Measurements from ENCODE around the gene GAREM1.

DNA sequence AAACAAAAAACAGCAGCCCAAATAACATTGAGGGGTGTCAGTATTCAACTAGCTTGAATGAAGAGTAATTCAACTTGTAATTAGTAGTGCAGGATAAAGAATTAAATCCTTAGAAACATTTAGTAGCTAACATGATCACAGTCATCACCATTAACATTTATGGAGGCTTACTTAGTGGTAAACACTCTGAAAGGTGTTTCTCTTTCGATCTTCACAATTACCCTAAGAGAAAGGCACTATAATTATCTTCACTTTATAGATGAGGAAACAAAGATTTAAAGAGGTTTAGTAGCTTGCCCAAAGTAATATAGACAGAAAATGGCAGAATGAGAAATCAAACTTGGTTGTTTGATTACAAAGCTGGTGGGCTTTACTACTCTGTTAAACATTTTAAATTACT lies 81.5 kb downstream of the GAREM1 start:
- TF ChIP-seq TCF7L2 (IDR thresholded peaks at IDR 0.05; ENCODE audit: low read depth, low read length) (no peak), POLR2AphosphoS5 (IDR thresholded peaks at IDR 0.05; ENCODE audit: low read depth, low read length) (no peak)
- TF ChIP-seq, protein P1, sequence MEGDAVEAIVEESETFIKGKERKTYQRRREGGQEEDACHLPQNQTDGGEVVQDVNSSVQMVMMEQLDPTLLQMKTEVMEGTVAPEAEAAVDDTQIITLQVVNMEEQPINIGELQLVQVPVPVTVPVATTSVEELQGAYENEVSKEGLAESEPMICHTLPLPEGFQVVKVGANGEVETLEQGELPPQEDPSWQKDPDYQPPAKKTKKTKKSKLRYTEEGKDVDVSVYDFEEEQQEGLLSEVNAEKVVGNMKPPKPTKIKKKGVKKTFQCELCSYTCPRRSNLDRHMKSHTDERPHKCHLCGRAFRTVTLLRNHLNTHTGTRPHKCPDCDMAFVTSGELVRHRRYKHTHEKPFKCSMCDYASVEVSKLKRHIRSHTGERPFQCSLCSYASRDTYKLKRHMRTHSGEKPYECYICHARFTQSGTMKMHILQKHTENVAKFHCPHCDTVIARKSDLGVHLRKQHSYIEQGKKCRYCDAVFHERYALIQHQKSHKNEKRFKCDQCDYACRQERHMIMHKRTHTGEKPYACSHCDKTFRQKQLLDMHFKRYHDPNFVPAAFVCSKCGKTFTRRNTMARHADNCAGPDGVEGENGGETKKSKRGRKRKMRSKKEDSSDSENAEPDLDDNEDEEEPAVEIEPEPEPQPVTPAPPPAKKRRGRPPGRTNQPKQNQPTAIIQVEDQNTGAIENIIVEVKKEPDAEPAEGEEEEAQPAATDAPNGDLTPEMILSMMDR (IDR thresholded peaks at IDR 0.05), result no peak

All from Panc1 (cell line).